ENCODE results near the gene PIAS1.
"Not testable (repeated sequence)": the region's sequence is repeated elsewhere in the genome, so short reads cannot be mapped to it uniquely, and the experiment has no call there.

Gene PIAS1

GRCh38 chr15:68232449-68232848 is 178.3 kb downstream of the PIAS1 start:
- DNase-seq (ENCODE audit: low read depth in 1 of 2, low spot score in 1 of 2) = no peak
- peak; percentile 50; the same call in 1 of the 2 replicates for TF ChIP-seq SPI1 (IDR thresholded peaks at IDR 0.05; ENCODE audit: borderline replicate concordance, low read depth)
- no peak for TF ChIP-seq POLR2AphosphoS5 (IDR thresholded peaks at IDR 0.05; ENCODE audit: low read depth)
- Histone ChIP-seq H3K27me3 (ENCODE audit: insufficient read depth, poor library complexity, severe bottlenecking) (no peaks in the 10 kb centered on the region), H3K27ac (replicated peaks) (peak overlapping the region; percentile 45), H3K4me3 (replicated peaks; ENCODE audit: insufficient read depth, low read length) (no peak overlapping the region)

DNA sequence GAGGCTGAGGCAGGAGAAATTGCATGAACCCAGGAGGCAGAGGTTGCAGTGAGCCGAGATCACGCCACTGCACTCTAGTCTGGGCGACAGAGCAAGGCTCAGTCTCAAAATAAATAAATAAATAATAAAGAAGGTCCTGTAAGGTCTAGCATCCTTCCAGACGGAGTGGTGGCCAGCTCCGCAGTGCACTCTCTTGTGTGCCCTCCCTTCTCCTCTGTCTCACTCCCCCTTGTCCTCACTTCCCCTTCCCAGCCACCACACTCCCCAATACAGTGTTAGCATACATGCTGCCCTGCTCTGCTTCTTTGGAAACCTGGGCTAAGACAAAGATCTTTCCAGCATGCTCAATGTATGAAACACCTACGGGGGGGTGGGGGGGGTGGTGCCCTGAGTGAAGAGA is 178.8 kb downstream of the PIAS1 start:
- no peak for TF ChIP-seq REST (IDR thresholded peaks at IDR 0.05; ENCODE audit: insufficient replicate concordance, low read depth)
- peak; percentile 97 for TF ChIP-seq SPI1 (IDR thresholded peaks at IDR 0.05; ENCODE audit: borderline replicate concordance, low read depth)
- peak overlapping the region; percentile 48 for H3K27ac ChIP-seq (replicated peaks)
- DNase-seq (ENCODE audit: low read depth in 1 of 2, low spot score in 1 of 2) = peak; percentile 73 to 87
- H3K27me3 ChIP-seq (ENCODE audit: insufficient read depth, poor library complexity, severe bottlenecking) = no peaks in the 10 kb centered on the region
- no peak overlapping the region for H3K4me3 ChIP-seq (replicated peaks; ENCODE audit: insufficient read depth, low read length)

DNA sequence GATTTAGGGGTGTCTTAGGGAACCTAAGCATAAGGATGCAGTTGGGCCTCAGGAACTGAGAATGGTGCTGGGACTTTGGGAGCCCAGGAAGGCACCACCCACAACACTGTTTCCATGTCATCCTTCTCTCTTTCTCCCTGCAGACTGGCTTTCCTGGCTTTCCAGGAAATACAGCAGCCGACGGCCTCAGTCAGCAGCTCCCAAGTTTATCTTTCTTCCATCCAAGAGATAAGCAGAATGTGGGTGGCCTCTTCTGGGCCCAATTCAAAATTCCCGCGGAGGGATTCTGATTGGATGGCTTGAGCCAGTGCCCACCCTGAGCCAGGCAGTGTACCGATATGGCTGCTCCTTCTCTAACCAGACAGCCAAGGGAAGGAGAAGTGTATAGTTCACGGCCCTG is 179.9 kb downstream of the PIAS1 start:
- TF ChIP-seq POLR2AphosphoS5 (IDR thresholded peaks at IDR 0.05; ENCODE audit: low read depth) = no peak
- TF ChIP-seq GABPA (IDR thresholded peaks at IDR 0.05; ENCODE audit: low read depth) = no peak
- no peak for TF ChIP-seq REST (IDR thresholded peaks at IDR 0.05; ENCODE audit: insufficient replicate concordance, low read depth)
- DNase-seq (ENCODE audit: low read depth in 1 of 2, low spot score in 1 of 2) = no peak
- H3K27me3 ChIP-seq (ENCODE audit: insufficient read depth, poor library complexity, severe bottlenecking) = no peaks in the 10 kb centered on the region
- H3K4me3 ChIP-seq (replicated peaks; ENCODE audit: insufficient read depth, low read length) = no peak overlapping the region
- no peak overlapping the region; the same call in 1 of the 2 replicates for H3K27ac ChIP-seq (replicated peaks)

DNA sequence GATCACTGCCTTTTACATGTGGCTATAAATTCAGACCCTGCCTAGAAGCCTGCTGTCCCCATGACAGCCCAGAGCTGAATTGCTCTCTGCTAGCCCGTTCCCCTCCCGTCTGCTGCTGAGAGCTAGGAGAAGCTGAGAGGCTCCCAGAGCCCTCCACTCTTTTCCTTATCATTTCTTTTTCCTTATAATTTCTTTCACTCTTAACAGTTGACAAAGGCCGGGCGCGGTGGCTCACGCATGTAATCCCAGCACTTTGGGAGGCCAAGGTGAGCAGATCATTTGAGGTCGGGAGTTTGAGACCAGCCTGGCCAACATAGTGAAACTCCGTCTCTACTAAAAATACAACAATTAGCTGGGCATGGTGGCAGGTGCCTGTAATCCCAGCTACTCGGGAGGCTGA is 180.4 kb downstream of the PIAS1 start:
- H3K4me3 ChIP-seq (replicated peaks; ENCODE audit: insufficient read depth, low read length); H3K27ac ChIP-seq (replicated peaks); H3K27me3 ChIP-seq (ENCODE audit: insufficient read depth, poor library complexity, severe bottlenecking); DNase-seq (ENCODE audit: low read depth in 1 of 2, low spot score in 1 of 2): not testable (repeated sequence)

DNA sequence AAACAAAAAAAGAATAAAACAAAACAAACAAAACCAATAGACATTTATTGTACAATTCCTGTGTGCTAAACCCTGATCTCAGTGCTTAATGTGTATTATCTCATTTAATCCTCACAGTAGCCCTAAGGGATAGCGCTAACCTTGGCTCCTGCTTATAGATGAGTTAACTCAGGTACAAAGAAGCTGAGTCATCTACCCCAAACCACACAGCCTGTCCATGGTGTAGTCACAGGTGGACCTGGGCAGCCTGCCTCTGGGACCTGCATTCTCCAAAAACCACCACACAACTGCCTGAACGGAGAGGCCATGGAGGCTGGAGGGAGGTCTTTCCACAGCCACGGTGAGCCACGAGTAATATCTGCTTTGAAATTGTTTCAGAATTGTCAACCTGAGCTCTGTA is 180.9 kb downstream of the PIAS1 start:
- Histone ChIP-seq H3K27ac (replicated peaks) (no peak overlapping the region), H3K27me3 (ENCODE audit: insufficient read depth, poor library complexity, severe bottlenecking) (no peaks in the 10 kb centered on the region), H3K4me3 (replicated peaks; ENCODE audit: insufficient read depth, low read length) (no peak overlapping the region)
- no peak for TF ChIP-seq SPI1 (IDR thresholded peaks at IDR 0.05; ENCODE audit: borderline replicate concordance, low read depth)
- no peak for TF ChIP-seq CTCF (IDR thresholded peaks at IDR 0.05; ENCODE audit: insufficient read depth, low read length)
- no peak for TF ChIP-seq POLR2AphosphoS5 (IDR thresholded peaks at IDR 0.05; ENCODE audit: low read depth)
- TF ChIP-seq GABPA (IDR thresholded peaks at IDR 0.05; ENCODE audit: low read depth) = no peak
- TF ChIP-seq REST (IDR thresholded peaks at IDR 0.05; ENCODE audit: insufficient replicate concordance, low read depth) = no peak
- no peak for DNase-seq (ENCODE audit: low read depth in 1 of 2, low spot score in 1 of 2)
